CD4-positive, CD25-positive, alpha-beta regulatory T cell (primary cell): Measurements from ENCODE around the gene ARSK. TPM values are rescaled to one million over a fixed set of nuclear protein-coding genes. Genes with fewer than 3 reads are reported as not detected.

Experiments used
- ATAC-seq, 2 donors: fragments of 150-1000 bp; cut with Tn5 transposase; one replicate each; pipeline ENCODE4 v1.10.0; 2021; ENCODE audit warnings: low read depth in 2 of 2, moderate number of reproducible peaks in 2 of 2, moderate library complexity in 1 of 2
- DNase-seq, 3 donors: peaks; one replicate each; pipeline versions ENCODE4 v3.0.0 to v3.0.0-alpha.2; 2012 to 2022; ENCODE audit warnings: mixed read lengths in 1 of 3
- H3K27ac ChIP-seq: one replicate; pipeline ENCODE4 v1.7.0; 2013; ENCODE audit warnings: mild to moderate bottlenecking, low read length; ENCODE audit not compliant: insufficient read depth, poor library complexity, severe bottlenecking
- H3K27me3 ChIP-seq: one replicate; pipeline ENCODE4 v1.7.0; 2013; ENCODE audit warnings: low read length; ENCODE audit not compliant: control insufficient read depth, insufficient read depth
- H3K36me3 ChIP-seq: one replicate; pipeline ENCODE4 v1.7.0; 2013; ENCODE audit warnings: mild to moderate bottlenecking, low read length, moderate library complexity; ENCODE audit not compliant: control insufficient read depth, insufficient read depth
- H3K4me1 ChIP-seq: 2 replicates; pipeline ENCODE4 v1.7.0; 2013; ENCODE audit warnings: mild to moderate bottlenecking, low read length; ENCODE audit not compliant: insufficient read depth, control insufficient read depth, poor library complexity, severe bottlenecking
- H3K4me3 ChIP-seq: one replicate; pipeline ENCODE4 v1.7.0; 2013; ENCODE audit warnings: low read depth, mild to moderate bottlenecking, low read length, moderate library complexity
- H3K9me3 ChIP-seq, 2 experiments: 1 replicate in 1 of 2; 2 replicates in 1 of 2; pipeline ENCODE4 v1.7.0; 2013; ENCODE audit warnings: low read length in 2 of 2, mild to moderate bottlenecking in 1 of 2, moderate library complexity in 1 of 2; ENCODE audit not compliant: control insufficient read depth in 2 of 2
- H3K27ac Mint-ChIP-seq, 3 donors: one replicate each; pipeline ENCODE4 v1.8.0; 2020 to 2022; ENCODE audit warnings: mild to moderate bottlenecking in 3 of 3, mixed read lengths in 3 of 3, moderate library complexity in 2 of 3
- H3K27me3 Mint-ChIP-seq: one replicate; pipeline ENCODE4 v1.8.0; 2022; ENCODE audit warnings: mild to moderate bottlenecking, mixed read lengths
- H3K36me3 Mint-ChIP-seq: one replicate; pipeline ENCODE4 v1.8.0; 2020; ENCODE audit warnings: mixed read lengths
- H3K4me1 Mint-ChIP-seq, 4 donors: one replicate each; pipeline ENCODE4 v1.8.0; 2020 to 2022; ENCODE audit warnings: mixed read lengths in 4 of 4, mild to moderate bottlenecking in 1 of 4
- H3K4me3 Mint-ChIP-seq, 4 donors: one replicate each; pipeline ENCODE4 v1.8.0; 2020 to 2022; ENCODE audit warnings: mild to moderate bottlenecking in 4 of 4, mixed read lengths in 4 of 4, moderate library complexity in 3 of 4
- H3K9me3 Mint-ChIP-seq, 7 donors: one replicate each; pipeline ENCODE4 v1.8.0; 2020 to 2022; ENCODE audit warnings: mixed read lengths in 7 of 7, mild to moderate bottlenecking in 3 of 7, moderate library complexity in 2 of 7
- polyA plus RNA-seq, 4 donors: library from polyadenylated mRNA; unstranded; fragments of 300-500 nt; fragmentation: Illumina TruSeq; gene quantifications; one replicate each; pipeline ENCODE4 v1.2.3, GENCODE V29; 2021
- total RNA-seq: library from RNA; stranded (reverse); gene quantifications from one replicate; pipeline ENCODE4 v1.2.3, GENCODE V29; 2022

ARSK gene, protein sequence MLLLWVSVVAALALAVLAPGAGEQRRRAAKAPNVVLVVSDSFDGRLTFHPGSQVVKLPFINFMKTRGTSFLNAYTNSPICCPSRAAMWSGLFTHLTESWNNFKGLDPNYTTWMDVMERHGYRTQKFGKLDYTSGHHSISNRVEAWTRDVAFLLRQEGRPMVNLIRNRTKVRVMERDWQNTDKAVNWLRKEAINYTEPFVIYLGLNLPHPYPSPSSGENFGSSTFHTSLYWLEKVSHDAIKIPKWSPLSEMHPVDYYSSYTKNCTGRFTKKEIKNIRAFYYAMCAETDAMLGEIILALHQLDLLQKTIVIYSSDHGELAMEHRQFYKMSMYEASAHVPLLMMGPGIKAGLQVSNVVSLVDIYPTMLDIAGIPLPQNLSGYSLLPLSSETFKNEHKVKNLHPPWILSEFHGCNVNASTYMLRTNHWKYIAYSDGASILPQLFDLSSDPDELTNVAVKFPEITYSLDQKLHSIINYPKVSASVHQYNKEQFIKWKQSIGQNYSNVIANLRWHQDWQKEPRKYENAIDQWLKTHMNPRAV
- 3.8 TPM for total RNA-seq
- 10 to 100 TPM in 1 of 4 donors, 1 to 10 TPM in 3; 9.4 to 10.8 (median 9.6) TPM for polyA plus RNA-seq

GRCh38 chr5:95554647-95555548 lies at the start of gene ARSK, which contains the start of gene SKIC3:
ARSK (plus strand) TSS chr5:95555101; CDS start chr5:95555279, 178 bp downstream.
SKIC3 (minus strand) TSS chr5:95554977; CDS start chr5:95547150, 7,827 bp downstream.
- Mint-ChIP-seq H3K9me3 (no peaks in the 10 kb centered on the region), H3K4me3 (peak within 1 kb of the TSS; percentile 90 to 100 (median 98)), H3K27ac (peak within 1 kb of the TSS; percentile 95 to 99 (median 96)), H3K4me1 (peaks cover 22 to 59% (median 37%) of the 10 kb centered on the region in 4 donors), H3K27me3 (peaks cover 4% of the 10 kb centered on the region), H3K36me3 (peaks cover 10% of the 10 kb centered on the region)
- peaks cover 22% of the 10 kb centered on the region for H3K4me1 ChIP-seq
- peak within 1 kb of the TSS; percentile 84 for H3K27ac ChIP-seq
- no peaks in the 10 kb centered on the region for H3K9me3 ChIP-seq
- H3K36me3 ChIP-seq, result peaks cover 6% of the 10 kb centered on the region
- peak within 1 kb of the TSS; percentile 87 for H3K4me3 ChIP-seq
- DNase-seq (peak; percentile 87 to 99 (median 98)), ATAC-seq (peak; percentile 83 to 86)
- H3K27me3 ChIP-seq, result no peaks in the 10 kb centered on the region

DNA sequence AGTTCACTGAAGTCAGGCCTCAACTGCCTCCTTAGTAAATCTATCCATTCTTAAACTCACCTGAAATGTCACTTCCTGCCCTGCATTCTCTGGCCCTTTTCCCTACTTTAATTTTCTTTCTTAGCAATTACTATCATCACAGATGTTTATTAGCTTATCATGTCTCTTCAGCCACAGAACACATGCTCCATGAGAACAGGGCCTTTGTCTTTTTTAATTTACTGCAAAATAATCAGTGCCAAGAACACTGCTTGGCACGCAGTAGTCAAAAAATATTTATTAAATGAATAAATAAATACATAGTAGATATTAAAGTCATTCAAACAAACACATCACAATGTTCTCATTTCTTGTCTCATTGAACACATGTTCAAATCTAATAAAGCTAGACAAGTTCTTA lies 46.4 kb upstream of the ARSK start:
- H3K9me3 Mint-ChIP-seq, result peaks cover 0 to 1% (median 0%) of the 10 kb centered on the region in 7 donors
- Histone ChIP-seq H3K36me3 (peaks cover 78% of the 10 kb centered on the region), H3K4me1 (no peaks in the 10 kb centered on the region)

DNA sequence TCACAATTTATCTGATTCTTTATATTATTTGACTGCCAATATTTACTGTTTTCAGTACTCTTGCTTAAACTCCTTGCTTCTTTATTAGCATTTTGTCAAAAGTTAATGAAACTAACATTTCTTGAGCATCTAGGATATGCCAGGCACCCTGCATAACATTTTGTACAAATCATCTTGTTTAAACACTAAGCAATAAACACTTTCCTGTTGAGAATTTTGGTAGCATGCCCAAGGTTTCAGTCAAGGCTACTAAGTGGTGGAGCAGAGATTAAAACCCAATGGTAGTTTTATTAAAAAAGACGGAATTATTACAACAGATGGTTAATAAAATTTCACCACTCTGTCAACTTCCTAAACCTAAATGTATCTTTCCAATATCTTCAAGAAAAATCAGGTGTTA lies 43.3 kb upstream of the ARSK start:
- Histone ChIP-seq H3K27ac (no peak overlapping the region), H3K27me3 (no peaks in the 10 kb centered on the region), H3K4me3 (no peak overlapping the region), H3K4me1 (no peaks in the 10 kb centered on the region), H3K9me3 (no peaks in the 10 kb centered on the region), H3K36me3 (peaks cover 76% of the 10 kb centered on the region)
- ATAC-seq, result no peak
- peaks cover 0 to 1% (median 0%) of the 10 kb centered on the region in 7 donors for H3K9me3 Mint-ChIP-seq
- H3K36me3 Mint-ChIP-seq, result peaks cover 60% of the 10 kb centered on the region
- H3K4me3 Mint-ChIP-seq, result no peak overlapping the region
- peaks cover 0 to 3% (median under 1%) of the 10 kb centered on the region in 4 donors for H3K4me1 Mint-ChIP-seq
- DNase-seq, result no peak
- no peaks in the 10 kb centered on the region for H3K27me3 Mint-ChIP-seq
- H3K27ac Mint-ChIP-seq, result no peak overlapping the region

More for the DNA sequence above, 46.4 kb upstream of the ARSK start:
- peaks cover 0 to 3% (median 1%) of the 10 kb centered on the region in 4 donors for H3K4me1 Mint-ChIP-seq
- Histone ChIP-seq H3K9me3 (no peaks in the 10 kb centered on the region), H3K27me3 (no peaks in the 10 kb centered on the region), H3K4me3 (no peak overlapping the region), H3K27ac (no peak overlapping the region)
- peaks cover 63% of the 10 kb centered on the region for H3K36me3 Mint-ChIP-seq
- H3K4me3 Mint-ChIP-seq, result no peak overlapping the region
- DNase-seq (no peak), ATAC-seq (no peak)
- peak overlapping the region in 1 of 3 donors; percentile 0 for H3K27ac Mint-ChIP-seq
- no peaks in the 10 kb centered on the region for H3K27me3 Mint-ChIP-seq

- Mint-ChIP-seq H3K36me3 (peaks cover 60% of the 10 kb centered on the region), H3K27me3 (no peaks in the 10 kb centered on the region), H3K4me1 (peaks cover 0 to 7% (median 2%) of the 10 kb centered on the region in 4 donors), H3K9me3 (peaks cover 0 to 3% (median 0%) of the 10 kb centered on the region in 7 donors), H3K27ac (no peak overlapping the region), H3K4me3 (no peak overlapping the region)
- Histone ChIP-seq H3K9me3 (no peaks in the 10 kb centered on the region), H3K27ac (no peak overlapping the region), H3K4me3 (no peak overlapping the region), H3K4me1 (no peaks in the 10 kb centered on the region), H3K36me3 (peaks cover 74% of the 10 kb centered on the region), H3K27me3 (no peaks in the 10 kb centered on the region)
- DNase-seq (no peak), ATAC-seq (no peak)
Observed at GRCh38 chr5:95518417-95518816, 36.5 kb upstream of the ARSK start.

GRCh38 chr5:95519151-95519550 lies 35.8 kb upstream of the ARSK start:
- H3K36me3 Mint-ChIP-seq, result peaks cover 56% of the 10 kb centered on the region
- no peaks in the 10 kb centered on the region for H3K27me3 Mint-ChIP-seq
- ATAC-seq (no peak), DNase-seq (no peak)
- Histone ChIP-seq H3K9me3 (no peaks in the 10 kb centered on the region), H3K27me3 (no peaks in the 10 kb centered on the region), H3K36me3 (peaks cover 72% of the 10 kb centered on the region), H3K4me1 (no peaks in the 10 kb centered on the region), H3K27ac (no peak overlapping the region), H3K4me3 (no peak overlapping the region)
- no peak overlapping the region for H3K27ac Mint-ChIP-seq
- no peak overlapping the region for H3K4me3 Mint-ChIP-seq
- peaks cover 0 to 7% (median 2%) of the 10 kb centered on the region in 4 donors for H3K4me1 Mint-ChIP-seq
- peaks cover 0 to 3% (median 0%) of the 10 kb centered on the region in 7 donors for H3K9me3 Mint-ChIP-seq

- Mint-ChIP-seq H3K36me3 (peaks cover 55% of the 10 kb centered on the region), H3K9me3 (peaks cover 0 to 3% (median 0%) of the 10 kb centered on the region in 7 donors), H3K4me3 (no peak overlapping the region), H3K4me1 (peaks cover 0 to 7% (median 2%) of the 10 kb centered on the region in 4 donors), H3K27ac (no peak overlapping the region), H3K27me3 (no peaks in the 10 kb centered on the region)
- no peaks in the 10 kb centered on the region for H3K4me1 ChIP-seq
- ATAC-seq (no peak), DNase-seq (no peak)
- H3K27me3 ChIP-seq, result no peaks in the 10 kb centered on the region
- H3K36me3 ChIP-seq, result peaks cover 71% of the 10 kb centered on the region
- no peaks in the 10 kb centered on the region for H3K9me3 ChIP-seq
- no peak overlapping the region for H3K27ac ChIP-seq
- H3K4me3 ChIP-seq, result no peak overlapping the region
Observed at GRCh38 chr5:95519681-95520080, 35.2 kb upstream of the ARSK start.

DNA sequence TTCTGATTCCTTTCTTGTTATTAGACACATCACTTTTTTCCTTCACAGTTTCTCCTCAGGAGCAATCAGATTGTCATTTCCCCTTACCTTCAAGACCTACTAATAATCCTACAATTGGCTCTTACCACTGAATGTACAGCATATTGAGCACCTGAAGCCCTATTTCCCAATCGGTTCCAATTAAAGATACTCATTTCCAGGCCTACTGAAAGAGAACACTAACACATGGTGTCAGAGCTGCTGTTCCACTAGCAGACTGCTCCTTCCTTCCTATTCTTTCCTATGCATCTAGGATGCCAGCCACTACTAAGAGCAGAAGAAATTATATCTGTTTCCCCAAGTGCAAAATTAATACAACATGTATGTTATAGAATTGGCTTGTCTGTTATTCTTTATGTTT lies 34.7 kb upstream of the ARSK start:
- Histone ChIP-seq H3K27me3 (no peaks in the 10 kb centered on the region), H3K4me3 (no peak overlapping the region), H3K36me3 (peaks cover 70% of the 10 kb centered on the region), H3K4me1 (no peaks in the 10 kb centered on the region), H3K9me3 (no peaks in the 10 kb centered on the region), H3K27ac (no peak overlapping the region)
- DNase-seq, result no peak
- no peak overlapping the region for H3K27ac Mint-ChIP-seq
- no peak for ATAC-seq
- H3K4me3 Mint-ChIP-seq, result no peak overlapping the region
- H3K4me1 Mint-ChIP-seq, result peaks cover 0 to 7% (median 2%) of the 10 kb centered on the region in 4 donors
- H3K36me3 Mint-ChIP-seq, result peaks cover 51% of the 10 kb centered on the region
- no peaks in the 10 kb centered on the region for H3K27me3 Mint-ChIP-seq
- peaks cover 0 to 3% (median 0%) of the 10 kb centered on the region in 7 donors for H3K9me3 Mint-ChIP-seq
